ENCODE data around the gene CYP1B1.
"Not testable (repeated sequence)": the region's sequence is repeated elsewhere in the genome, so short reads cannot be mapped to it uniquely, and the experiment has no call there.

Gene CYP1B1

DNA sequence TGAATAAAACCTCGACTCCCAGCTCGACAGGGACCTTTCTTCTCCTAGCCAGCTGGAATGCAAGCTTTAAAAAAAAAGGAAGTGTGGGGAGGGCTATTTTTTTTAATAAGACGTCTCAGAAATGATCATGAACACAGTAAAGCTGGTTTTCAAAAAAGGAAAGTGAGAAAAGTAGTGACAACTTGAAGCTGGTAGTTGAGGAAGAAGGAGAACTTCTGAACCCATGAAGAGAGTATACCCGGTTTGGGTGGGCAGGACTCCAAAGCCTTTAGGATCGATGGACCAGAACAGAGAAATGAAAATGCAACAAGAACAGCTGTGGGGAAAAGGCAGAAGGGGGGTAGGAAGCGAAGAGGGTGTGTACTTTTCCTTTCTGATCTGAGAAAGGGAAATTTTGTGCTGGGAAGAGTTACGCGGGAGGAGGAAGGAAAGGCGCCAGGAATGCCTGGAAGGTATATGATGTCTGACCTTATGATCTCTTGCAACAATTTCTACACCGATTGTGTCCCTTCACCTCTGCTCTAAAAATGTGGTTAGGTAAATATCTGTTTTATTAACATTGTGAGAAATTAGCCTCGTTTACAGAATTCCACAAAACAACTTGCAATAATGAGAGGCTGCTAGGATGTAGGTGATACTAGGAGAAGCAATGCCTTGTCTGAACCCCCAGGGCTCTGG, 22.6 kb upstream of the CYP1B1 start:
- DNase-seq: no peak

DNA sequence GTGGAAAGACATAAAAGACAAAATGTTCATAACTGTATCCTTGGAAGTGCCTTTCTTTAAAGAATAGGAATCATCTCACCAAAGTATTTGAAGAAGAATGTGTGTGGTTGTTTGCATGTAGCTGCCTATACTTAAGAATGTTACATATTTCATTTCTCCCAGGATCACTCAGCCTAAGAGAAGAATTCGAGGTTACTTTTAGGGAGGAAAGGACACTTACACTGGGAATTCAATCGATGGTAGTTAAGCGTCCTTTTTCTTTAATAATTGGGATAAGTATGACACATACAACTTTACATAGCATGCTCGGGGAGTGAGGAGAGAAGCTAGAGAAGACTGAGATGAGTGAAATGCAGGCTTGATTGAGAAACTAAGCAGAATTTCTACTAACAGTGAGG, 22.0 kb upstream of the CYP1B1 start:
- no peak for DNase-seq

DNA sequence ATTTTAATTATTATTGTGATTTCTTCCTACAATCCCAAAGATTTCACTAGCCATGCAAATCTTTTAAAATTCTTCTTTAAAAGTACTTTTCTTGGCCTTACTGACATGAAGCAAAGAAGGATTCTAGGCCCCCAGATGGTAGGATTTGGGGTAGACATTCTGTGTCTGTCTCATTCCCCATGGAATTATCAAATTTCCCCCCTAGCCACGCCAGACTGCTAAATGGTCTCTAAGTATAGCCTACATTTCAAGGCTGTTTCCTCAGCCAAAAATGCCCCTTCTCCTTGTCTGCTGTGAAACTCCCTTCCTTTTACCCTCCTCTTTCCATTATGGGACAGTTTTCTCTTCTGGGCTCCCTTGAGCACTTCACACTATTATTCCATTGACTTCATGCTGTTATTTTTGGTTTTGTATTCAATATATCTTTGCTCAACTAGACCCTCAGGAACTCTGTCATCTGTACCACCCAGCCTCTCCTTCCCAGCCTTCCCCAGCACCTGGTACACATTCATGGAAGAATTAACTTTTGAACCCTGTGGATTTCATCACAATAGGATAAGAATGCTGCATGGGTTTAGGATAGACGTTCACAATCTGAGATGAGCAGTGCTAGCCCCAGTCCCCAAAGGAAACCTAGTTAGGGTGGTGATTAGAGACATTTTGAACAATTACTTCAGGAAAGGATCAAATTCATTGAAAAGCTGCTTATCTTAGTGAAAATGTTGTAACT, 21.5 kb upstream of the CYP1B1 start:
- no peak for DNase-seq

DNA sequence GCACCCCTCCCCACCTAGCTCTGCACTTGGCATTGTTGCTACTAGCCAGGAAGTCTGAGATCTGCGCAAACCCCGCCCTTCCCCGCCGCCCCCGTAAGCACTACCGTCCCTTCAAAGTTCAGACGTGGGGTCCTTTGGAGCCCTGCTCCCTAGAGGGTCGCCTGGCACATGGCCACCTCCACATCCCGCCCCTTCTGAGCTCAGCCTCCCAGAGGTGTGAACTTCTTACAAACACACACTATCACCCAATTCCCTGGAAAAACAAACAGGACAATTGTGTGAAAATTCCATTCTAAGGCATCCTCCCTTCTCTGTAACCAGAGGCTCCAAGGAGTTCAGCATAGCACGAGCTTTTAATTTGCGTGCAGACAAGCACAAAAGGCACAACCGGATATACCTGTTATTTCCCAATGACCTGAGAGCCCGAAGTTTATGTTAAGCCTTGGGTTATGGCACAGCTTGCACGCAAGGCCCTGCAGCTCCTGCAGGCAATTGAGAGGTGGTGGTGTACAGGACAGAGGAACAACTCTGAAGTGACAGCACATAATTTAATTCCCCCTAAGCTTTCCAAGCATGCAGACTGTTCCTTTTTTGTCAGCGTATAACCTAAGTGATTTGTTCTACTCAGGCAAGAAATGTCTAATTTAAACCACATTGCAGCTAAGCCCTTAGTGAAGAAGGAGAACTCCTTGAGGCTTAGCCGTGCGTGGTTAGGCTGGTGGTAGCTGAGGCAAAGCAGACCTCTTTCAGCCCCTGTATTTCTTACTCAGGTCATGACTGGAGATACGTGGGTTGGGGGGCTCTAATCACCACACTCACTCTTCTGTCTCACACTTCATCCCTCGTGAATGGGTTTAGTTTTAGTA, 20.3 kb upstream of the CYP1B1 start:
- no peak for DNase-seq

GRCh38 chr2:38095079-38095995, 19.4 kb upstream of the CYP1B1 start:
- no peak for DNase-seq

GRCh38 chr2:38093527-38094165, 17.7 kb upstream of the CYP1B1 start:
- no peak for DNase-seq

DNA sequence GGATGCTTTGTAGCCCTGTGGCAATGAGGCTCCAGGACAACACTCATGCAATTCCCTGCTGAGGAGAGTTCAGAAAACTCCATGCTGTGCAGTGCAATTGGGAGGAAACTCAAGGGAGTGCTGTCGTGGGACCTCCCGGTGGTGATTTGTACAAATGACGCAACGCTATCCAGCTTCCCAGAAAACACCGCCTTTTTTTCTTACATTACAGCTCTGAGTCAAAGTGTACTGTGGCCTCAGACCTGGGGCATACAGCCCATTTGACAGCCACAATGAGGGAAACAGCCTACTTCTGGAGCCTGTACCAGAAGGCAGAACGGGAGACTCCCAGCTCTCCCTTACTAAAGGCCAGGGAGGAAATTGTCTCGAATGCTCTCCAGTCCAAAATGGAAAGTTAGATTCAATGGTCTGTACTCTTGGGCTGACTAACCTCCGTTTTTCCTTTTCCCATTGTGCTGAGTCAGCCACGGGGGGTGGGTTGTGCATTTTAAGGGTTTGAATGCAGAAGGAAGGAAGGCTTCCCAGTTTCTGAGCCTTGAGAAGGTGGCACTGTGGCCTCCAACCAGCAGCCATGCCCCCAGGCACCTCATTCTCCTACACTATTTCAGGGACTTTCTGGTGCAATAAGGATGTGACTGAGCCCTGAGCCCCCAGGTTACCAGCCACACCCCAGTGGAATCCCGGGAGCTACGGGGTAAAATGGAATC, 16.4 kb upstream of the CYP1B1 start:
- no peak for DNase-seq

DNA sequence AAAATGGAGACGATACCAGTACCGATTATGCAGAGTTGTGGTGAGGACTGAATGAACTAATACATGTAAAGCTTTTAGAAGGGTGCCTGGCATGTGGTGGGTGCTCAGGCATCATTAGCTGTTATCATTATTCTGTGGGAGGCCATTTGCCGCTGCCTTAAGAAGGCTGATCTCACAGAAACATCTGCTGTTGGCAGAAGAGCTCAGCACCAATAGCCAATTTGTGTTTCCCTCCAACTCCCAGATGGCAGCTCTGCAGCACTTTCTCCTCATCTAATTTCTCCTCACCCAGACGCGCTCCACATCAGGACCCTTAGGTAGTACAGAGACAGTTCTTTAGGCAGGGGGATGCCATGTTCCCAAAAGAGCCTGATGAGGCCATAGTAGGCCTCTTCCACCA, 15.8 kb upstream of the CYP1B1 start:
- no peak for DNase-seq

GRCh38 chr2:38090928-38091327, 15.0 kb upstream of the CYP1B1 start:
- DNase-seq: no peak

- DNase-seq: not testable (repeated sequence)
These were observed 14.3 kb upstream of the CYP1B1 start for GRCh38 chr2:38090212-38090611.

DNA sequence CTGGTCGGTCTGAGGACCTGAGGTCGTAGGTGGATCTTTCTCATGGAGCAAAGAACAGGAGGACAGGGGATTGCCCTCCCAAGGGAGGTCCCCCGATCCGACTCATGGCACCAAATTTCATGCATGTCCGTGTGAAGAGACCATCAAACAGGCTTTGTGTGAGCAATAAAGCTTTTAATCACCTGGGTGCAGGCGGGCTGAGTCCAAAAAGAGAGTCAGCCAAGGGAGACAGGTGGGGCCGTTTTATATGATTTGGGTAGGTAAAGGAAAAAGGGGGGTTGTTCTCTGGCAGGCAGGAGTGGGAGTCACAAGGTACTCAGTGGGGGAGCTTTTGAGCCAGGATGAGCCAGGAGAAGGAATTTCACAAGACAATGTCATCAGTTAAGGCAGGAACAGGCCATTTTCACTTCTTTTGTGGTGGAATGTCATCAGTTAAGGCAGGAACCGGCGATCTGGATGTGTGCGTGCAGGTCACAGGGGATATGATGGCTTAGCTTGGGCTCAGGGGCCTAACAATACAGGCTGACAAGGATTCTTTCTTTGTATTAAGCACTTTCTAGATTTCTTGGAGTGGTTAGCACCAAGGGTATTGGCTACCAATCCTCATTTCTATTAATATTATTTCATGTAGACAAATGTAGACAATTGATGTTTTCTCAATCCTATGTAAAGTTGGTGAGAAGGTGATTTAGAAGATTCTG, 10.2 kb upstream of the CYP1B1 start:
- DNase-seq: not testable (repeated sequence)

DNA sequence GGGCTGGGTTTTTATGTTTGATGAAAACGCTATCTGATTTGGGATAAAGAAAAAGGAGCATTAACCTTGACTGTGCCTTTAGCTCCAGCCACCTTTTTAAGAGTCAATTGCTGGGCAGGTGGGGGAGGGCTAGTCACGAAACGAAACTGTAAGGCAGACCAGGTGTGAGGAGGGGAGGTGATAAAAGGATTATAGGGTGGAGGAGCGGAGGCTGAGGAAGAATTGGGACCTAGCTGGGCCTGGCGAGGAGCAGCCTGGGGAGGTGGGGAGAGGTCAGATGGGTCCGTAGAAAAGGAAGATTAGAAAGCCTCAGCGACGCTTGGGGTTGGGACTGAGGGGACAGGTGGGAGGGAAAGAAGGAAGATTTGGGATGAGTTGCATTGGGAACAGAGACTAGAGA, 8.6 kb upstream of the CYP1B1 start:
- not testable (repeated sequence) for DNase-seq

DNA sequence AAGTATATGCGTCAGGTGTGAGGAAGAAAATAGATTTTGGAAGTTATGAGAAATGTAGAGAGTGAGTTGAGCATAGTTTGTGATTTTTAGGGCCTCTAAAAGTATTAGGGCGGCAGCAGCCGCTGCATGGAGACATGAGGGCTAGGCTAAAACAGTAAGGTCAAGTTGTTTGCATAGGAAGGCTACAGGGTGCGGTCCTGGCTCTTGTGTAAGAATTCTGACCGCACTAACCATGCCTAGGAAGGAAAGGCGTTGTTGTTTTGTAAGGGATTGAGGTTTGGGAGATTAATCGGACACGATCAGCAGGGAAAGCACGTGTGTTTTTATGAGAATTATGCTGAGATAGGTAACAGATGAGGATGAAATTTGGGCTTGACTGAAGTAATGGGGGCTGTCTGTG, 6.8 kb upstream of the CYP1B1 start:
- DNase-seq: not testable (repeated sequence)

DNA sequence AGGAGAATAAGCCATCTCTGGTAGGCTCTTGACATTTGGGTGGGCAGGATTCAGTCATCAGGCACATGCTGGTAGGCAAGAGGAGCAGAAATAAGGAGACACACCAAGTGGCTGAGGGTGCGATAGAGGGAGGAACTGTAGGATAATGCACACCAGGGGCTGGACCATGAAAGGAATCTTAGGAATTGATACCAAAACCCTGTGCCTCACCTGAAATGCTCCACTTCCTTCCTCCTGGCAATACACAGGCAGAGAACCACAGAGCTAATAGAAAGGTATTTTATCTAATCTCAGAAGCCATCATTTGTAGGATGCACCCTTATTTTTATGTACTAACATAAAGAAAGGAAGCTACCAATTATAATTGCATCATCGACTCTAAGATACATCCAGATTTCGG, 4.4 kb upstream of the CYP1B1 start:
- no peak for DNase-seq

DNA sequence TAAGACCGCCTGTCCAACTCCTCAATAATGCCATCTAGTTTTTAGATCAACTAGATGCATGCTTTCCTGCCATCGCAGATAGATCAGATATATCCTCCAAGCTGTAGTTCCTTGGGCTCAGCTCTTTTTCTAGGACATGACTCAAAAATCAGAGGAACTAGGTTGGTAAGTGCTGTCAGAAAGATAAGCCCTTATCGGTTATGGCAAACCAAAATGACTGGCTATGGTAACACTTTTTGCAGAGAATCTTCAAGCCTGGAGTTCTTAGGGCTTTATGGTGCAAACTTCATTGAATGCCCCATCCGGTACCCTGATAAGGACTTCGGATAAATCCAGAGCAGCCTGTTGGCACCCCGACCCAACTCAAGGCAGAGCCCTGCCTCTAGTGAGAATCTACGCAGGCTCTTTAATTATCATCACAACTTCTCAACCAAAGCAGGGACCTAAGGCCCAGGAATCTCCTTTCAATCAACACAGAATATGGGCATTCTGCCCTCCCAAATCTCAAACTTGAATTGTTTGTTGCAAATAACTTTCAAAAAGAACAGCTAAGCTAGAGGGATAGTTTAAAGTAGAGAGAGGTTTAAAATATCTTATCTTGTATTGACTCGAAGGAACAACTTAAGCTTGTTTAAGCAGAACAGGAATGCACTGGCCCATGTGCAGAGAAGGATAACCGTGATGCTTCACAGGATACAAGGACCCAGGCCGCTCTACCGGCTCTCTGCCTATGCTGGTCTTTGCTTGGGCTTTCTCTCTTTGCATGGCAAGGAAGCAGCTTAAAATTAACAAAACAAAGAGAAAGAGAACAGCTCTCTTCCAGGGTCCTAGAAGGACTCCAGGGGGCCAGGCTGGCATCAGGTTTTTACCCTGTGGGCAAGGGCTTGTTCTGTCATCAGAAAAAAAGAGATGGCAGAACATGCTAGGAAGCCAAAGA, 3.4 kb upstream of the CYP1B1 start:
- no peak for DNase-seq

DNA sequence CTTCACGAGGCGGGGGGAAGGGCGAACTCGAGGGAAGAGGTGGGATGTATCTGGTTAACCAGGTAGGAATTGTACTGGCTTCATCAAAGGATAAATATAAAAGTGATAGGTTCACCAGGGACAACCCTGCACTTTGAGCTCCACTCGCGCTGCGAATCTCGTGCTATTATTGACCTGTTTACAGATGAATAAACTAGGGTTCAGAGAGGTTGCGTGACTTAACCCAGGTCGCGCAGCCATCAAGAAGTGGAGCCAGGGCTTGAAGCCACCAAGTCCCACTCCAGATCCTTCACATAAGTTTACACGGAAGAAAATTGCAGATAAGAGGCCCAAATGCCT, 1.4 kb upstream of the CYP1B1 start:
- DNase-seq: no peak

DNA sequence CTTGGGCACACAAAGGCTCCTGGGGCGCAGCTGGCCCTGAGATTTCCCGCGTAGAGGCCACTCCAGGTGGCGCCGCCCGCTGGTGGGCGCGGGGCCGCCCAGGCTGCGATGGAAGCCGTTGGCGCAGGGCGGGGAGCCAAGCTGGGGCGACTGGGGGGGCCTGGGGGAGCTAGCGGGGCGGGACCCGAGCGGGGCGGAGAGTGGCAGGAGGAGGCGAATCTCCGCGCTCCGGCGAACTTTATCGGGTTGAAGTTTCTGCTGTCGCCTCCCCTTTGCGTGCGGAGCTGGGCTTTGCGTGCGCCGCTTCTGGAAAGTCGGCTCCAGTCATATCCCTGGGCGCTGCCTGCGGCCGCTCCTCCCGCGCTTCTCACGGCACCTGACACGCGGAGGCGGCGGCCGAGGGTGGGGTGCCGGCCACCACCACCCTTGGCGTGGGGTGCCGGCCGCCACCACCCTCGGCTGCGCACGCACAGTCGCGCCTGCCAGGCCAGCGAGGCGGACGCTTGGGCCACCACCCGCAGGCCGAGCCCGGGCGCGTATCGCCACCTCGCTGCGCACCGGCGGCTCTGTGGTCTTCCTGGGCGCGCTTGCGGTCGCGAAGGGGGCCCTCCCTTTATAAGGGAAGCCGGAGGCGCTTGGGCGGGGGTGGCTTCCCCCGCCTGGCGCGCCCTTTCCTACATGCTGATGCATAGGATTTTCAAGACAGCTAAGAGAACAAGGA, 919 bp upstream of the CYP1B1 start:
- no peak for DNase-seq

DNA sequence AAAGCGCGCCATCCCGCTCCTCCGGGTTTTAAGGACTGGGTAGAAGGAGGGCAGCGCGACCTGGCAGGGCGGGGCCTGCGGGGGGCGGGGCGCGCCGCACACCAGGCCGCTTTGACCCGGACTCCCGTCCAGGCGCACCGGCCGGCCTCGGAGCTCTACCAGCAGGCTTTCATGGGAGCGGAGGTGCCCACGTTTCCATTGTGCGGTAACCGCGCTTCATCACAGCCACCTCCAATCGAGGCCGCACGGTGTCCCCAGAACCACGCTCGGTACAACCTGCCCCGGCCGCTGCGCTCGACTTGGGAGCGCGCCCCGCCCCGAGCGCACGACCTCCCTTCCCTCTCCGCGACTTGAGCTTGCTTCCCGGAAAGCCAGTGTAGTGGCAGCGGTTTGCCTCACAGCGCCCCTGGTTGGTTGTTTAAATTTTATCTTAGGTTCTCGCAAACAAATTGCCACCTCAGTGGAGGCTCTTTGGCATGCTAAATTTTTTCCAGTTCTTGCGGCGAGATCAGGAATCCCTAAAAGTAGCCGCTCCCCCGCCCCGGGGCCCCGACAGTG, 280 bp upstream of the CYP1B1 start:
- DNase-seq: no peak

Data from midbrain (tissue), 1 donor.